Mesothelial cell of epicardium (in vitro differentiated cells): ENCODE measurements around the gene AP2B1. TPM values are rescaled to one million over a fixed set of nuclear protein-coding genes. Genes with fewer than 3 reads are reported as not detected.
"Not testable (repeated sequence)": the region's sequence is repeated elsewhere in the genome, so short reads cannot be mapped to it uniquely, and the experiment has no call there.

ENCODE experiments used
- DNase-seq, 2 experiments: peaks; one replicate each; pipeline ENCODE4 v3.0.0; 2021; ENCODE audit warnings: low spot score in 2 of 2; ENCODE audit not compliant: unreplicated experiment in 2 of 2
- H3K27ac Mint-ChIP-seq: 2 replicates; pipeline ENCODE4 v1.8.0; 2021; ENCODE audit warnings: mixed read lengths
- H3K27me3 Mint-ChIP-seq: 2 replicates; pipeline ENCODE4 v1.8.0; 2021; ENCODE audit warnings: low read depth, mixed read lengths
- H3K36me3 Mint-ChIP-seq: 2 replicates; pipeline ENCODE4 v1.8.0; 2021; ENCODE audit warnings: mixed read lengths
- H3K4me1 Mint-ChIP-seq: 2 replicates; pipeline ENCODE4 v1.8.0; 2021; ENCODE audit warnings: mixed read lengths
- H3K4me3 Mint-ChIP-seq: 2 replicates; pipeline ENCODE4 v1.8.0; 2021; ENCODE audit warnings: mild to moderate bottlenecking, moderate library complexity, mixed read lengths
- H3K9me3 Mint-ChIP-seq: 2 replicates; pipeline ENCODE4 v1.8.0; 2021; ENCODE audit warnings: mixed read lengths
- total RNA-seq: library from RNA; stranded (reverse); gene quantifications from 3 replicates; pipeline ENCODE4 v1.2.1, GENCODE V29; 2021
- TF ChIP-seq, protein P1 (sequence below): fragments of 200-600 bp; sonication (generic); IDR thresholded peaks from one replicate; pipeline ENCODE4 v1.5.0; 2021; ENCODE audit warnings: antibody characterized with exemption; ENCODE audit not compliant: unreplicated experiment

The AP2B1 gene
- total RNA-seq, 1 donor from 2014 or later: 155 TPM

DNA sequence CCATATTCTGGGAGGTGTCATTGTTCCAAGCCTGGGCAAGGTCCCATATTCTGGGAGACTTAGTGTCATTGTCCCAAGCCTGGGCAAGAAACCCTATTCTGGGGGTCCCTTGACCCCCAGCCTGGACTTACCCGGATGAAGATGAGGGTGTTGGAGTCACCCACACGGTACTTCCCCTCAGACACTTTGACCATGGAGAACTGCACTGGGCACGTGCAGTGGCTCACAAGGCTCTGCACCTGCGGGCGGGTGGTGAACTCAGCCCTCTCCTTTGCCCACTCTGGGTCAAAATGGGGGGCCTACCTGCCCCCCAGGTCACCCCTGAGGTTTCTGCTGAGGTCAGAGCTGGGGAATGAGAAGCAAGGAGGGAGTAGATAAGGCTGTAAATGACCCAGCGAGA, 161.9 kb downstream of the AP2B1 start:
- DNase-seq: no peak
- Mint-ChIP-seq H3K9me3 (no peaks in the 10 kb centered on the region), H3K27me3 (peaks cover 44% of the 10 kb centered on the region), H3K27ac (no peak overlapping the region), H3K4me1 (peaks cover 10% of the 10 kb centered on the region), H3K36me3 (no peaks in the 10 kb centered on the region), H3K4me3 (peak overlapping the region; percentile 33)
- TF ChIP-seq, protein P1, sequence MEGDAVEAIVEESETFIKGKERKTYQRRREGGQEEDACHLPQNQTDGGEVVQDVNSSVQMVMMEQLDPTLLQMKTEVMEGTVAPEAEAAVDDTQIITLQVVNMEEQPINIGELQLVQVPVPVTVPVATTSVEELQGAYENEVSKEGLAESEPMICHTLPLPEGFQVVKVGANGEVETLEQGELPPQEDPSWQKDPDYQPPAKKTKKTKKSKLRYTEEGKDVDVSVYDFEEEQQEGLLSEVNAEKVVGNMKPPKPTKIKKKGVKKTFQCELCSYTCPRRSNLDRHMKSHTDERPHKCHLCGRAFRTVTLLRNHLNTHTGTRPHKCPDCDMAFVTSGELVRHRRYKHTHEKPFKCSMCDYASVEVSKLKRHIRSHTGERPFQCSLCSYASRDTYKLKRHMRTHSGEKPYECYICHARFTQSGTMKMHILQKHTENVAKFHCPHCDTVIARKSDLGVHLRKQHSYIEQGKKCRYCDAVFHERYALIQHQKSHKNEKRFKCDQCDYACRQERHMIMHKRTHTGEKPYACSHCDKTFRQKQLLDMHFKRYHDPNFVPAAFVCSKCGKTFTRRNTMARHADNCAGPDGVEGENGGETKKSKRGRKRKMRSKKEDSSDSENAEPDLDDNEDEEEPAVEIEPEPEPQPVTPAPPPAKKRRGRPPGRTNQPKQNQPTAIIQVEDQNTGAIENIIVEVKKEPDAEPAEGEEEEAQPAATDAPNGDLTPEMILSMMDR: no peak

DNA sequence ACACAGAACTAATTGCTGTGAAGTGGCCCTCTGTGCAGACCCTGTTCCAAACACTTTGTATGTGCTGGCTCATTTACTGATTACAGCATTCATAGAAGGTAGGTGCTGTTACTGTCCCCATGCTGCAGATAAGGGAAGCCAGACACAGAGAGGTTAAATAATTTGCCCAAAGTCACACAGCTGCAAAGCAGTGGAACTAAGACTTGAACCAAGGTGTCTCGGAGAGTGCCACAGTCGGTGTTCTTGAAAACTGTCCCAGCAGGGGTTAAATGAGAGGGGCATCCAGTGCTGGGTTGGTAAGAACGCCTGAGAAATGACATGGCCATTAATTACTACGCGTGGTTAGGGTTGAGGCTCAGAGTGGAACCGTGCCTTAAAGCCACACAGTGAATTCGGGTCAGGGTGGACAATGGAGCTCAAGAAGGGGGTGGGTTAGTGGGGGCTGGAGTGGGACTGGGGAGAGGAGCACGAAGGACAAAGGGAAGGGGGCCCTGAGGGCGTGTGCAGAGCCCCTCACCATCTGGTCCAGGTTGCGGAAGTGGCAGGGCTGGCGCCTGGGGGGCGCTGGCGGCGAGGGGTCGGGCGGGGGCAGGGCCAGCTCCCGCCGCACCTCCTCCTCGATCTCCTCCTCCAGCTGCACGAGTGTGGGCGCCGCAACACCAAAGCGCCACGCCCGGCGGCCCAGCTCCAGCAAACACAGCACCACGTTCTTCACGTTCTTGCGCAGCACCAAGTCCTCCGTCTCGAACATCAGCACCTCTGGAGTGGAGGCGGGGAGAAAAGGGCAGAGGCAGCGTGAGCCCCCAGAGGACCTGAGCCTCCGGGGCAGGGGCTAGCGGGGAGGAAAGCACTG, 162.7 kb downstream of the AP2B1 start:
- H3K27me3 Mint-ChIP-seq: peaks cover 40% of the 10 kb centered on the region
- DNase-seq: no peak
- H3K4me1 Mint-ChIP-seq: peaks cover 10% of the 10 kb centered on the region
- peak overlapping the region; percentile 40 for H3K4me3 Mint-ChIP-seq
- H3K36me3 Mint-ChIP-seq: no peaks in the 10 kb centered on the region
- no peak overlapping the region for H3K27ac Mint-ChIP-seq
- H3K9me3 Mint-ChIP-seq: no peaks in the 10 kb centered on the region
- TF ChIP-seq, protein P1: no peak

DNA sequence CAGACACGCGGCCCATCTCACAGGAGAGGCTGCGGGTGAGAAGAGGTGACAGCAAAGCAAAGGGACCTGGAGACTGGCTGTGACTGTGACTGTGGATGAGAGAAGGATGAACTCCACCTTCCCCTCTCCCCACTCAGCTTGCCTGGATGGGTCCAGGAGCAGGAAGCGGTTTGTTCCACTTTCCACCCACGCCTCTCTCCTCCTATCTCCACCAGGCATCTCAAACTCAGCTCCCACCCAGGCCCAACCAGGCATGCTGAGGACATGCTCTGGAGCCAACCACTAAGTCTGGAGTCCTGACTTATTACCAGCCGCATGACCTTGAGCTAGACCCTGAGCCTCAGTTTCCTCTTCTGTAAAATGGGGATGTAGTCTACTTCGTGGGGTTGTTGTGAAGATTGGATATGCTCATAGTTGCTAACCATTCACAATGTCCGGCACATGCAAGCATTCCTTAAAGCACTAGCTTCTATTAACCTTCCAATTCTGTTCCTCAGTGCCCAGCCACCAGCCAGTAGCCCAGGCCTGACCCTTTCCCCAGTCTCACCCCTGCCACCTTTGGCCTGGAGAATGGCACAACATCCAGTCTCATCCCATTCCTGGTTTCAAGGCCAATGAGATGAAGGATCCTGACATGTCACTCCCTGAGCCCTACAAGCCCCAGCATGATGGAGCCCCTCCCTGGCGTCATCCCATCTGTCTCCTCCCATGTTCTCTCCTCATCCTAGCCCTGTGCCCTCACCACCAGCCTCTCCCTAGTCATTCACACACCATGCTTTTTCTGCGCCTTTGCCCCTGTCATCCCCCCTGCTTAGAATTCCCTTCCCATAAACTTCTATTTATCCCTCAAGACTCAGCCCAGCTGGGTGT, 163.6 kb downstream of the AP2B1 start:
- Mint-ChIP-seq H3K27me3 (peaks cover 36% of the 10 kb centered on the region), H3K27ac (no peak overlapping the region), H3K4me3 (no peak overlapping the region), H3K9me3 (no peaks in the 10 kb centered on the region), H3K36me3 (no peaks in the 10 kb centered on the region), H3K4me1 (peaks cover 10% of the 10 kb centered on the region)
- no peak for DNase-seq
- TF ChIP-seq, protein P1: no peak

DNA sequence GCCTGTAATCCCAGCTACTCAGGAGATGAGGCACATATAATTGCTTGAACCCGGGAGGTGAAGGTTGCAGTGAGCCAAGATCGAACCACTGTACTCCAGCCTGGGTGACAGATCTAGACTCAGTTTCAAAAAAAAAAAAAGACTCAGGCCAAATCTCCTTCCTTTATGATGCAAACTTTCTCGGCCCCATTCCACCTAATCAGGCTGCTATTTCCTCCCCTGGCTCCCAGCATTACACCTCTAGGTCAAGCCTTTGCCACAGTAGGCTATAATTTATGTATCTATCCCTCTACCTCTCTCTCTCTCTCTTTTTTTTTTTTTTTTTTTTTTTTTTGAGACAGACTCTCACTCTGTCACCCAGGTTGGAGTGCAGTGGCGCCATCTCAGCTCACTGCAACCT, 164.4 kb downstream of the AP2B1 start:
- peaks cover 31% of the 10 kb centered on the region for H3K27me3 Mint-ChIP-seq
- H3K27ac Mint-ChIP-seq, H3K4me3 Mint-ChIP-seq, H3K36me3 Mint-ChIP-seq, H3K4me1 Mint-ChIP-seq, H3K9me3 Mint-ChIP-seq, DNase-seq: not testable (repeated sequence)

DNA sequence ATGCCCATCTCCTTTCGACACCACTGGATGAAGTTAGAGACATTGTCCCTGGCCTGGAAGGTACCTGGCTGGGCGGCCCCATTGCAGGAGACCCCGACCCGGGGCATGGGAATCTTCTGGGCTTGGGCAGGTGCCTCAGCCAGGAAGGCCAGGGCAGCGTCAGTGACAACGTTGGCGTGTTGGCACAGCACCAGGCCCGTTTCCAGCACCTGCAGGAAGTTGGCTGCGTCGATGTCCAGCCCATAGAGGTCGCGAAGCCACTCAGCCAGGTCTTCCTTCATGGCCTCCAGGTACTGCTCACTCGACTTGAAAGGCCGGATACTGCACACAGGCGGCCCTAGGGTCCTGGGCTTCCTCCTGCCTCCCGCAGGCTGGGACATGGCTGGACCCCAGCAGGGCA, 165.3 kb downstream of the AP2B1 start:
- no peak overlapping the region for H3K27ac Mint-ChIP-seq
- TF ChIP-seq, protein P1: no peak
- no peaks in the 10 kb centered on the region for H3K9me3 Mint-ChIP-seq

More for the DNA sequence above, 165.3 kb downstream of the AP2B1 start:
- no peaks in the 10 kb centered on the region for H3K36me3 Mint-ChIP-seq
- no peak for DNase-seq
- H3K27me3 Mint-ChIP-seq: peaks cover 29% of the 10 kb centered on the region
- H3K4me1 Mint-ChIP-seq: peaks cover 10% of the 10 kb centered on the region
- H3K4me3 Mint-ChIP-seq: no peak overlapping the region
